MM.1S (cell line): ENCODE results near the gene FAM111B.

Experiments
- EZH2 ChIP-seq: fragments of 300-600 bp; sonication (generic); optimal IDR thresholded peaks from 2 replicates; pipeline ENCODE3; 2017; ENCODE audit warnings: low read depth, mild to moderate bottlenecking, antibody characterized with exemption, low read length, mixed read lengths
- EZH2phosphoT487 ChIP-seq: fragments of 300-600 bp; sonication (generic); IDR thresholded peaks from 2 replicates; pipeline ENCODE4 v1.6.1; 2018; ENCODE audit warnings: antibody characterized with exemption, low read length
- TF ChIP-seq, protein P1 (sequence below): fragments of 300-600 bp; sonication (generic); IDR thresholded peaks from 2 replicates; pipeline ENCODE4 v1.5.1; 2016; ENCODE audit warnings: antibody characterized with exemption, low read length, mixed read lengths

- TF ChIP-seq, protein P1, sequence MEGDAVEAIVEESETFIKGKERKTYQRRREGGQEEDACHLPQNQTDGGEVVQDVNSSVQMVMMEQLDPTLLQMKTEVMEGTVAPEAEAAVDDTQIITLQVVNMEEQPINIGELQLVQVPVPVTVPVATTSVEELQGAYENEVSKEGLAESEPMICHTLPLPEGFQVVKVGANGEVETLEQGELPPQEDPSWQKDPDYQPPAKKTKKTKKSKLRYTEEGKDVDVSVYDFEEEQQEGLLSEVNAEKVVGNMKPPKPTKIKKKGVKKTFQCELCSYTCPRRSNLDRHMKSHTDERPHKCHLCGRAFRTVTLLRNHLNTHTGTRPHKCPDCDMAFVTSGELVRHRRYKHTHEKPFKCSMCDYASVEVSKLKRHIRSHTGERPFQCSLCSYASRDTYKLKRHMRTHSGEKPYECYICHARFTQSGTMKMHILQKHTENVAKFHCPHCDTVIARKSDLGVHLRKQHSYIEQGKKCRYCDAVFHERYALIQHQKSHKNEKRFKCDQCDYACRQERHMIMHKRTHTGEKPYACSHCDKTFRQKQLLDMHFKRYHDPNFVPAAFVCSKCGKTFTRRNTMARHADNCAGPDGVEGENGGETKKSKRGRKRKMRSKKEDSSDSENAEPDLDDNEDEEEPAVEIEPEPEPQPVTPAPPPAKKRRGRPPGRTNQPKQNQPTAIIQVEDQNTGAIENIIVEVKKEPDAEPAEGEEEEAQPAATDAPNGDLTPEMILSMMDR, result no peak
- TF ChIP-seq EZH2, result no peak
- TF ChIP-seq EZH2phosphoT487, result no peak
These were observed 7.3 kb downstream of the FAM111B start for GRCh38 chr11:59114344-59114743.
